Thyroid gland (tissue), 4 donors: ENCODE results near the gene FBXO21.

Experiments used
- POLR2A ChIP-seq, 2 donors: fragments of 450-650 bp; IDR thresholded peaks; one replicate each; pipeline ENCODE4 v1.6.1; 2017; ENCODE audit warnings: antibody characterized with exemption in 2 of 2, mild to moderate bottlenecking in 2 of 2, moderate library complexity in 1 of 2
- TF ChIP-seq, protein P1 (sequence below), 6 experiments: fragments of 200-600 bp in 3 of 6; fragments of 450-650 bp in 3 of 6; sonication (generic) in 3 of 6; IDR thresholded peaks; one replicate each; pipeline ENCODE4 v1.5.1; 2016 to 2019; ENCODE audit warnings: antibody characterized with exemption in 6 of 6, mild to moderate bottlenecking in 2 of 6, inconsistent platforms in 1 of 6, moderate library complexity in 1 of 6

DNA sequence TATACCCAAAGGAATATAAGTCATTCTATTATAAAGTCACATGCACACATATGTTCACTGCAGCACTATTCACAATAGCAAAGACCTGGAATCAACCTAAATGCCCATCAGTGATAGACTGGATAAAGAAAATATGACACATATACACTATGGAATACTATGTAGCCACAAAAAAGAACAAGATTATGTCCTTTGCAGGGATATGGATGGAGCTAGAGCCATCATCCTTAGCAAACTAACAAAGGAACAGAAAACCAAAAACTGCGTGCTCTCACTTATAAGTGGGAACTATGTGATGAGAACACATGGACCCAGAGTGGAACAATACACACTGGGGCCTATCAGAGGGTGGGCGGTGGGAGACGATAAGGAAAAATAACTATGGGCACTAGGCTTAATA is 21.3 kb downstream of the FBXO21 start:
- TF ChIP-seq, protein P1, sequence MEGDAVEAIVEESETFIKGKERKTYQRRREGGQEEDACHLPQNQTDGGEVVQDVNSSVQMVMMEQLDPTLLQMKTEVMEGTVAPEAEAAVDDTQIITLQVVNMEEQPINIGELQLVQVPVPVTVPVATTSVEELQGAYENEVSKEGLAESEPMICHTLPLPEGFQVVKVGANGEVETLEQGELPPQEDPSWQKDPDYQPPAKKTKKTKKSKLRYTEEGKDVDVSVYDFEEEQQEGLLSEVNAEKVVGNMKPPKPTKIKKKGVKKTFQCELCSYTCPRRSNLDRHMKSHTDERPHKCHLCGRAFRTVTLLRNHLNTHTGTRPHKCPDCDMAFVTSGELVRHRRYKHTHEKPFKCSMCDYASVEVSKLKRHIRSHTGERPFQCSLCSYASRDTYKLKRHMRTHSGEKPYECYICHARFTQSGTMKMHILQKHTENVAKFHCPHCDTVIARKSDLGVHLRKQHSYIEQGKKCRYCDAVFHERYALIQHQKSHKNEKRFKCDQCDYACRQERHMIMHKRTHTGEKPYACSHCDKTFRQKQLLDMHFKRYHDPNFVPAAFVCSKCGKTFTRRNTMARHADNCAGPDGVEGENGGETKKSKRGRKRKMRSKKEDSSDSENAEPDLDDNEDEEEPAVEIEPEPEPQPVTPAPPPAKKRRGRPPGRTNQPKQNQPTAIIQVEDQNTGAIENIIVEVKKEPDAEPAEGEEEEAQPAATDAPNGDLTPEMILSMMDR (IDR thresholded peaks at IDR 0.05), result no peak
- TF ChIP-seq POLR2A (IDR thresholded peaks at IDR 0.05), result no peak
